ENCODE data around the gene CCBE1. TPM values are rescaled to one million over a fixed set of nuclear protein-coding genes. Genes with fewer than 3 reads are reported as not detected.

Gene CCBE1
- total and polyA plus RNA-seq, 2 donors (not counting 1 experiment from before 2014, with no cell fraction given): 122 TPM

DNA sequence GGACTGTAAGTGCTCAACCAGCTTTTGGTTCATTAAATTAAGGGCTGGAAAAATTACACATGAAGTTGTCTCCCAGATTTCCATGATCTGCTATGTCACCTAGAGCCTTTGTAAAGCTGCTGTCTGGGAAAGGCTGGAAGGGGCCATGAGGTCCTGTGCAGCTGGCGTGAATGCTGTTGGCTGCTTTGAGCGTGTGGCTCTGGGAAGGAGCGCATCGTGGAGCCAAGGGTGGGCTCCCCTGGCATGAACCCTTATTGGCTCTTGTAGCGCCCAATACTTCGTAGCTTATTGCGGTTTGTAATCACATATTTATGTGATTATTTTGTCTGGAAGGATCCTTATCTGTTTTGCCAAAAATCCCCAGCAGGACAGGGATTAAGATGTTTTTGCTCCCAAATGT lies 267.6 kb downstream of the CCBE1 start:
- Histone ChIP-seq H3K27me3 (ENCODE audit: control insufficient read depth, insufficient read depth, low read length) (no peaks in the 10 kb centered on the region), H3K4me3 (replicated peaks in 1 of 4; ENCODE audit: control extremely low read depth in 1 of 4, insufficient read depth in 1 of 4, low read depth in 3 of 4, low read length in 4 of 4) (no peak overlapping the region), H3K36me3 (ENCODE audit: control insufficient read depth, insufficient read depth, low read length) (peaks cover 3% of the 10 kb centered on the region), H3K9ac (ENCODE audit: insufficient read depth, low read length) (no peak overlapping the region), H3K4me1 (ENCODE audit: control insufficient read depth, extremely low read depth, insufficient read depth, low read length) (no peaks in the 10 kb centered on the region), H3K9me3 (ENCODE audit: control insufficient read depth, insufficient read depth, low read depth, low read length) (no peaks in the 10 kb centered on the region), H2AFZ (ENCODE audit: low read length) (no peak overlapping the region), H3K27ac (ENCODE audit: insufficient read depth, low read length) (no peak overlapping the region), H3K79me2 (ENCODE audit: control insufficient read depth, insufficient read depth, low read length) (no peaks in the 10 kb centered on the region), H4K20me1 (ENCODE audit: control insufficient read depth, extremely low read depth, insufficient read depth, low read length) (no peaks in the 10 kb centered on the region), H3K4me2 (ENCODE audit: extremely low read depth, insufficient read depth, low read length) (no peak overlapping the region)
- no peak for TF ChIP-seq EZH2 (IDR thresholded peaks at IDR 0.05; ENCODE audit: low read length, missing control alignments)
- TF ChIP-seq, protein P1, sequence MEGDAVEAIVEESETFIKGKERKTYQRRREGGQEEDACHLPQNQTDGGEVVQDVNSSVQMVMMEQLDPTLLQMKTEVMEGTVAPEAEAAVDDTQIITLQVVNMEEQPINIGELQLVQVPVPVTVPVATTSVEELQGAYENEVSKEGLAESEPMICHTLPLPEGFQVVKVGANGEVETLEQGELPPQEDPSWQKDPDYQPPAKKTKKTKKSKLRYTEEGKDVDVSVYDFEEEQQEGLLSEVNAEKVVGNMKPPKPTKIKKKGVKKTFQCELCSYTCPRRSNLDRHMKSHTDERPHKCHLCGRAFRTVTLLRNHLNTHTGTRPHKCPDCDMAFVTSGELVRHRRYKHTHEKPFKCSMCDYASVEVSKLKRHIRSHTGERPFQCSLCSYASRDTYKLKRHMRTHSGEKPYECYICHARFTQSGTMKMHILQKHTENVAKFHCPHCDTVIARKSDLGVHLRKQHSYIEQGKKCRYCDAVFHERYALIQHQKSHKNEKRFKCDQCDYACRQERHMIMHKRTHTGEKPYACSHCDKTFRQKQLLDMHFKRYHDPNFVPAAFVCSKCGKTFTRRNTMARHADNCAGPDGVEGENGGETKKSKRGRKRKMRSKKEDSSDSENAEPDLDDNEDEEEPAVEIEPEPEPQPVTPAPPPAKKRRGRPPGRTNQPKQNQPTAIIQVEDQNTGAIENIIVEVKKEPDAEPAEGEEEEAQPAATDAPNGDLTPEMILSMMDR (conservative IDR thresholded peaks at IDR 0.05 in 1 of 2, IDR thresholded peaks at IDR 0.05 in 1 of 2; ENCODE audit: low read depth in 1 of 2, low read length in 2 of 2): no peak
- DNase-seq (ENCODE audit: low read depth in 2 of 2): no peak

DNA sequence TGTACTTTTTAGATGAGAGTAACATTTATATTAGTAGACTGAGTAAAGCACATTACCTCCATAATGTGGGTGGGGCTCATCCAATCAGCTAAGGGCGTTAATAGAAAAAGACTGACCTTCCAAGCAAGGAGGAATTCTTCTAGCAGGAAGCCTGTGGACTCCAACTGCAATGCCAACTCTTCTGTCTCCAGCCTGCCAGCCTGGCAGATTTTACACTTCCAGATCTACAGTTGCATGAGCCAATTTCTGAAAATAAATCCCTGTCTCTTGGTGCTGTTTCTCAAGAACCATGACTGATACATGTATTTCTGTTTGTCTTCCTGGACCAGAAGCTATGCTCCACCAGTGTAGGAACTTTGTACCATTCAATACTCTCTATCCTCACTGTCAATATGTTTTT lies 269.2 kb downstream of the CCBE1 start:
- no peaks in the 10 kb centered on the region for H3K27me3 ChIP-seq (ENCODE audit: control insufficient read depth, insufficient read depth, low read length)
- no peaks in the 10 kb centered on the region for H3K79me2 ChIP-seq (ENCODE audit: control insufficient read depth, insufficient read depth, low read length)
- H4K20me1 ChIP-seq (ENCODE audit: control insufficient read depth, extremely low read depth, insufficient read depth, low read length): no peaks in the 10 kb centered on the region
- H3K4me3 ChIP-seq (replicated peaks in 1 of 4; ENCODE audit: control extremely low read depth in 1 of 4, insufficient read depth in 1 of 4, low read depth in 3 of 4, low read length in 4 of 4): no peak overlapping the region
- H3K9me3 ChIP-seq (ENCODE audit: control insufficient read depth, insufficient read depth, low read depth, low read length): no peaks in the 10 kb centered on the region
- no peak overlapping the region for H3K4me2 ChIP-seq (ENCODE audit: extremely low read depth, insufficient read depth, low read length)
- no peak overlapping the region for H2AFZ ChIP-seq (ENCODE audit: low read length)
- no peaks in the 10 kb centered on the region for H3K4me1 ChIP-seq (ENCODE audit: control insufficient read depth, extremely low read depth, insufficient read depth, low read length)
- no peak overlapping the region for H3K9ac ChIP-seq (ENCODE audit: insufficient read depth, low read length)
- no peak overlapping the region for H3K27ac ChIP-seq (ENCODE audit: insufficient read depth, low read length)
- TF ChIP-seq, protein P1 (conservative IDR thresholded peaks at IDR 0.05 in 1 of 2, IDR thresholded peaks at IDR 0.05 in 1 of 2; ENCODE audit: low read depth in 1 of 2, low read length in 2 of 2): no peak
- TF ChIP-seq EZH2 (IDR thresholded peaks at IDR 0.05; ENCODE audit: low read length, missing control alignments): no peak
- DNase-seq (ENCODE audit: low read depth in 2 of 2): no peak
- no peaks in the 10 kb centered on the region for H3K36me3 ChIP-seq (ENCODE audit: control insufficient read depth, insufficient read depth, low read length)

DNA sequence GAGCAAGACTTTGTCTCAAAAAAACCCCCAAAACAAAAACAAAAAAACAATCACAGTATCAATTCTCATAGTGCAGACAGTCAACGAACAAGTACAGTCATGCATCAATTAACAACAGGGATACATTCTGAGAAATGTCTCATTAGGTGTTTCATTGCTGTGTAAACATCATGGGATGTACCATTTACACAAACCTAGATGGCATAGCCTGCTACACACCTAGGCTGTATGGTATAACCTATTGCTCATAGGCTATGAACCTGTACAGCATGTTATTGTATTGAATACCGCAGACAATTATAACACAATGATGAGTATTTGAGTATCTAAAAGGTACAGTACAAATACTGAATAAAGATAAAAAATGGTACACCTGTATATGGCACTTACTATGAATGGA lies 270.4 kb downstream of the CCBE1 start:
- Histone ChIP-seq H3K27me3 (ENCODE audit: control insufficient read depth, insufficient read depth, low read length) (no peaks in the 10 kb centered on the region), H3K4me2 (ENCODE audit: extremely low read depth, insufficient read depth, low read length) (no peak overlapping the region), H3K9me3 (ENCODE audit: control insufficient read depth, insufficient read depth, low read depth, low read length) (no peaks in the 10 kb centered on the region), H3K36me3 (ENCODE audit: control insufficient read depth, insufficient read depth, low read length) (no peaks in the 10 kb centered on the region), H3K4me3 (replicated peaks in 1 of 4; ENCODE audit: control extremely low read depth in 1 of 4, insufficient read depth in 1 of 4, low read depth in 3 of 4, low read length in 4 of 4) (no peak overlapping the region), H2AFZ (ENCODE audit: low read length) (no peak overlapping the region), H3K9ac (ENCODE audit: insufficient read depth, low read length) (no peak overlapping the region), H4K20me1 (ENCODE audit: control insufficient read depth, extremely low read depth, insufficient read depth, low read length) (no peaks in the 10 kb centered on the region), H3K27ac (ENCODE audit: insufficient read depth, low read length) (no peak overlapping the region), H3K4me1 (ENCODE audit: control insufficient read depth, extremely low read depth, insufficient read depth, low read length) (no peaks in the 10 kb centered on the region), H3K79me2 (ENCODE audit: control insufficient read depth, insufficient read depth, low read length) (no peaks in the 10 kb centered on the region)
- no peak for DNase-seq (ENCODE audit: low read depth in 2 of 2)
- TF ChIP-seq, protein P1 (conservative IDR thresholded peaks at IDR 0.05 in 1 of 2, IDR thresholded peaks at IDR 0.05 in 1 of 2; ENCODE audit: low read depth in 1 of 2, low read length in 2 of 2): no peak
- TF ChIP-seq EZH2 (IDR thresholded peaks at IDR 0.05; ENCODE audit: low read length, missing control alignments): no peak
